ENCODE data around the gene SLC25A1. TPM values are rescaled to one million over a fixed set of nuclear protein-coding genes. Genes with fewer than 3 reads are reported as not detected.

The SLC25A1 gene
- polyA plus RNA-seq, 4 donors: 75.2 to 91.3 (median 84.2) TPM

- no peak for DNase-seq (ENCODE audit: low read depth in 4 of 4, low spot score in 2 of 4)
These were observed 34.6 kb downstream of the SLC25A1 start for GRCh38 chr22:19143967-19144400.

GRCh38 chr22:19143212-19143611 is 35.3 kb downstream of the SLC25A1 start:
- no peak for DNase-seq (ENCODE audit: low read depth in 4 of 4, low spot score in 2 of 4)

- DNase-seq (ENCODE audit: low read depth in 4 of 4, low spot score in 2 of 4): no peak
These were observed 36.1 kb downstream of the SLC25A1 start for GRCh38 chr22:19142394-19142793.

GRCh38 chr22:19139974-19140373 is 38.6 kb downstream of the SLC25A1 start:
- no peak for DNase-seq (ENCODE audit: low read depth in 4 of 4, low spot score in 2 of 4)

- no peak for DNase-seq (ENCODE audit: low read depth in 4 of 4, low spot score in 2 of 4)
These were observed 39.6 kb downstream of the SLC25A1 start for GRCh38 chr22:19139001-19139356.

- DNase-seq (ENCODE audit: low read depth in 4 of 4, low spot score in 2 of 4): no peak
These were observed 40.1 kb downstream of the SLC25A1 start for GRCh38 chr22:19138217-19139000.

GRCh38 chr22:19137384-19138216 is 40.9 kb downstream of the SLC25A1 start:
- DNase-seq (ENCODE audit: low read depth in 4 of 4, low spot score in 2 of 4): no peak

- no peak for DNase-seq (ENCODE audit: low read depth in 4 of 4, low spot score in 2 of 4)
These were observed 41.6 kb downstream of the SLC25A1 start for GRCh38 chr22:19136915-19137314.

GRCh38 chr22:19134874-19135273 is 43.7 kb downstream of the SLC25A1 start:
- DNase-seq (ENCODE audit: low read depth in 4 of 4, low spot score in 2 of 4): no peak

GRCh38 chr22:19134176-19134831 is 44.2 kb downstream of the SLC25A1 start:
- DNase-seq (ENCODE audit: low read depth in 4 of 4, low spot score in 2 of 4): no peak

GRCh38 chr22:19133561-19133960 is 45.0 kb downstream of the SLC25A1 start:
- no peak for DNase-seq (ENCODE audit: low read depth in 4 of 4, low spot score in 2 of 4)

GRCh38 chr22:19132693-19133400 is 45.7 kb downstream of the SLC25A1 start:
- no peak for DNase-seq (ENCODE audit: low read depth in 4 of 4, low spot score in 2 of 4)

- DNase-seq (ENCODE audit: low read depth in 4 of 4, low spot score in 2 of 4): no peak
These were observed 46.4 kb downstream of the SLC25A1 start for GRCh38 chr22:19132153-19132552.

GRCh38 chr22:19131685-19132015 is 46.9 kb downstream of the SLC25A1 start:
- DNase-seq (ENCODE audit: low read depth in 4 of 4, low spot score in 2 of 4): no peak

GRCh38 chr22:19130959-19131684 is 47.4 kb downstream of the SLC25A1 start, which contains the start of gene TSSK2:
Gene TSSK2 (plus strand): TSS chr22:19131308. CDS start chr22:19131400, 92 bp downstream.
- DNase-seq (ENCODE audit: low read depth in 4 of 4, low spot score in 2 of 4): no peak

GRCh38 chr22:19129871-19130270 is 48.7 kb downstream of the SLC25A1 start:
- no peak for DNase-seq (ENCODE audit: low read depth in 4 of 4, low spot score in 2 of 4)

- DNase-seq (ENCODE audit: low read depth in 4 of 4, low spot score in 2 of 4): no peak
These were observed 49.4 kb downstream of the SLC25A1 start for GRCh38 chr22:19128946-19129727.

- DNase-seq (ENCODE audit: low read depth in 4 of 4, low spot score in 2 of 4): no peak
These were observed 50.5 kb downstream of the SLC25A1 start for GRCh38 chr22:19128009-19128401.

- DNase-seq (ENCODE audit: low read depth in 4 of 4, low spot score in 2 of 4): no peak
These were observed 51.1 kb downstream of the SLC25A1 start for GRCh38 chr22:19127329-19128008.

Measured in left renal cortex interstitium (tissue), 4 donors.